Thoracic aorta (tissue), 2 donors: ENCODE results near the gene ZNF680. TPM values are rescaled to one million over a fixed set of nuclear protein-coding genes. Genes with fewer than 3 reads are reported as not detected.

Source experiments
- ATAC-seq: fragments of 150-250 bp; one replicate; pipeline ENCODE4 v1.8.0; 2017; ENCODE audit warnings: low read depth; ENCODE audit not compliant: insufficient number of reproducible peaks, low FRiP score
- DNase-seq: peaks from one replicate; pipeline ENCODE4 v3.0.0-alpha.2; 2020; ENCODE audit warnings: low spot score
- H3K27ac ChIP-seq, 2 donors: fragments of 200-600 bp; sonication (generic); 1 replicate in 1 of 2; 2 replicates in 1 of 2; pipeline ENCODE4 v1.5.1; 2016; ENCODE audit warnings: mild to moderate bottlenecking in 2 of 2, moderate library complexity in 2 of 2
- H3K27me3 ChIP-seq: fragments of 200-600 bp; sonication (generic); replicated peaks from 2 replicates; pipeline ENCODE4 v1.6.0; 2016; ENCODE audit warnings: mild to moderate bottlenecking; ENCODE audit not compliant: insufficient read depth
- H3K36me3 ChIP-seq: fragments of 200-600 bp; sonication (generic); one replicate; pipeline ENCODE4 v1.5.1; 2016
- H3K4me1 ChIP-seq, 2 donors: fragments of 200-600 bp; sonication (generic); 1 replicate in 1 of 2; 2 replicates in 1 of 2; pipeline versions ENCODE4 v1.5.1 to v1.6.0; 2016; ENCODE audit warnings: low read depth in 2 of 2, mild to moderate bottlenecking in 1 of 2; ENCODE audit not compliant: control insufficient read depth in 1 of 2
- H3K4me3 ChIP-seq: fragments of 200-600 bp; sonication (generic); 2 replicates; pipeline ENCODE4 v1.5.1; 2016; ENCODE audit warnings: mild to moderate bottlenecking
- H3K9me3 ChIP-seq: fragments of 200-600 bp; sonication (generic); 2 replicates; pipeline ENCODE4 v1.5.1; 2016
- CTCF ChIP-seq: fragments of 200-600 bp; sonication (generic); IDR thresholded peaks from one replicate; pipeline ENCODE4 v1.5.1; 2019; ENCODE audit warnings: antibody characterized with exemption
- total RNA-seq, 2 donors: library from RNA; depleted of rRNA; stranded (reverse); fragments of >200 nt; gene quantifications; one replicate each; pipeline versions ENCODE4 v1.1.0 to v1.2.3, GENCODE V29; 2016

Gene ZNF680
- total RNA-seq, 2 donors from 2014 or later, result 32.6 to 35.4 TPM

GRCh38 chr7:64516451-64516850, 46.4 kb downstream of the ZNF680 start:
- Histone ChIP-seq H3K4me3 (no peak overlapping the region), H3K9me3 (peaks cover 61% of the 10 kb centered on the region), H3K4me1 (peaks cover 12 to 20% of the 10 kb centered on the region in 2 donors), H3K27ac (peak overlapping the region in 1 of 2 donors; percentile 39), H3K36me3 (peaks cover 19% of the 10 kb centered on the region), H3K27me3 (no peaks in the 10 kb centered on the region)
- ATAC-seq (no peak), DNase-seq (no peak)
- TF ChIP-seq CTCF, result no peak

- ATAC-seq (no peak), DNase-seq (no peak)
- H3K9me3 ChIP-seq, result peaks cover 60% of the 10 kb centered on the region
- peak overlapping the region in 1 of 2 donors; percentile 39 for H3K27ac ChIP-seq
- no peaks in the 10 kb centered on the region for H3K27me3 ChIP-seq
- H3K36me3 ChIP-seq, result peaks cover 12% of the 10 kb centered on the region
- H3K4me1 ChIP-seq, result peaks cover 12 to 20% of the 10 kb centered on the region in 2 donors
- no peak for TF ChIP-seq CTCF
- peak overlapping the region; percentile 23 for H3K4me3 ChIP-seq
Measured at GRCh38 chr7:64515781-64516180, 47.1 kb downstream of the ZNF680 start.

- Histone ChIP-seq H3K36me3 (peaks cover 8% of the 10 kb centered on the region), H3K9me3 (peaks cover 56% of the 10 kb centered on the region), H3K27me3 (no peaks in the 10 kb centered on the region), H3K4me1 (peaks cover 12 to 20% of the 10 kb centered on the region in 2 donors), H3K27ac (peak overlapping the region in 1 of 2 donors; percentile 39), H3K4me3 (peak overlapping the region; percentile 23)
- no peak for DNase-seq
- ATAC-seq, result no peak
- no peak for TF ChIP-seq CTCF
Measured at GRCh38 chr7:64515330-64515729, 47.5 kb downstream of the ZNF680 start.

- TF ChIP-seq CTCF, result no peak
- Histone ChIP-seq H3K4me1 (peaks cover 0 to under 1% of the 10 kb centered on the region in 2 donors), H3K4me3 (no peak overlapping the region), H3K27me3 (no peaks in the 10 kb centered on the region), H3K36me3 (peaks cover 13% of the 10 kb centered on the region), H3K9me3 (peaks cover 47% of the 10 kb centered on the region), H3K27ac (no peak overlapping the region)
- DNase-seq (no peak), ATAC-seq (no peak)
Measured at GRCh38 chr7:64509583-64509982, 53.3 kb downstream of the ZNF680 start.

GRCh38 chr7:64504581-64505120, 58.2 kb downstream of the ZNF680 start:
- DNase-seq (no peak), ATAC-seq (no peak)
- Histone ChIP-seq H3K27me3 (no peaks in the 10 kb centered on the region), H3K36me3 (peaks cover 12% of the 10 kb centered on the region), H3K4me3 (no peak overlapping the region), H3K27ac (no peak overlapping the region), H3K4me1 (no peaks in the 10 kb centered on the region), H3K9me3 (peaks cover 51% of the 10 kb centered on the region)
- TF ChIP-seq CTCF, result no peak
